Activated T-helper 1 cell treated with anti-CD3 and anti-CD28 coated beads, Interleukin-2, amount 50 U/mL, for 16 hours (primary cell): Measurements from ENCODE around the gene FGF1.

Source experiments
- DNase-seq, 2 donors: peaks; one replicate each; pipeline ENCODE4 v3.0.0-alpha.2; 2020; ENCODE audit warnings: low read depth in 1 of 2, low spot score in 1 of 2

FGF1 gene

GRCh38 chr5:142644640-142645361, 41.1 kb downstream of the FGF1 start:
- DNase-seq = no peak

DNA sequence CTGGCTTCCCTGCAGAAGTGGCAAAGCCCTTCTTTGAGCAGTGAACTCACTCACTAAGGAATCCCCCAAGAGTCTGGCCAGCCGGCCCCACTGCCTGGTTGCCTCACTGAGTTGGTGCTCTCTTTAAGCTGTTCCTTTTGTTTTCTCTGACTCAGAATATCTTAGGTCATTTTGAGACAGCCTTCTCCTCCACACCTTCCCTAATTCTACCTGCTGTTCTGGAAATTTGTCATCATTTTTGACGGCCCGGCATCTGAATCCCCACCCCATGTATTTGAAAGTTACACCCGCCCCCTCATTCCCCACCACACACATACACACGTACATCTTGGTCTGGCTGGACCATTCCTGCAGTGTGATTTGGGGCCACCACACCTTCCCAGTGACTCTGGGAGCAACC, 41.8 kb downstream of the FGF1 start:
- no peak for DNase-seq

- DNase-seq = no peak
These were observed 42.3 kb downstream of the FGF1 start for GRCh38 chr5:142643634-142644033.

DNA sequence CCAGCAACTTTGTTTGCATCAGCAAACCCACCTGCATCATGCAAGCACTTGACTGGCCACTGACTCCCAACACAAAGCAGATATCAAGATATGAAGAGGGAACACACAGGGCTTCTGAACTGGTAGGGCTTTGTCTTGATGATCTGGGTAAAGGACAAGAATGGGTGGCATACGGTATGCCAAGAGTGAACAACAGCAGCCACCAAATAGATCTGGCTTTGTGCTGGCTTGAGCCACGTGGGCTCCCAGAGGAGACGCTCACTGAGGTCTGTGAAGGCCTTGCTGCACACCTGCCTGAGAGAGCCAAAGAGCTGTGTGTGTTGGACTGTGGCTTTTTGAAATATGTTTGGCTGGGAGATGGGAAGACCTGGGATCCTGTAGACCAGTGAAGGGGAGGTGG, 43.5 kb downstream of the FGF1 start:
- DNase-seq = no peak

DNA sequence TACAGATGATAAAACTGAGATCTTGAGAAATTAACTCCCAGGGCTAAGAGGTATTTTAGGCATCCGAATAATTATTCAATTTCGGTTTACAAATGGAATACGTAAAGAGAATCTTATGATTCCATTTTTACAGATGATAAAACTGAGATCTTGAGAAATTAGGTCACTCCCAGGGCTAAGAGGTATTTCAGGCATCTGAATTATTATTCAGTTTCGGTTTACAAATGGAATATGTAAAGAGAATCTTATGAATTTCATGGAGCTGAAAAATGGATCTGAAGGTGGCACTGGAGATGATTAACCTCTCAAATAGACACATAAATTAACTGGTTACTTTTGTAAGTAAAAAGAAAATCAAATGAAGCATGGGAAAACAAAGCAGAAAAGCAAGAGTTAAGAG, 44.2 kb downstream of the FGF1 start:
- DNase-seq = no peak

- no peak for DNase-seq
These were observed 45.4 kb downstream of the FGF1 start for GRCh38 chr5:142640316-142641005.

GRCh38 chr5:142639455-142639854, 46.4 kb downstream of the FGF1 start:
- no peak for DNase-seq

DNA sequence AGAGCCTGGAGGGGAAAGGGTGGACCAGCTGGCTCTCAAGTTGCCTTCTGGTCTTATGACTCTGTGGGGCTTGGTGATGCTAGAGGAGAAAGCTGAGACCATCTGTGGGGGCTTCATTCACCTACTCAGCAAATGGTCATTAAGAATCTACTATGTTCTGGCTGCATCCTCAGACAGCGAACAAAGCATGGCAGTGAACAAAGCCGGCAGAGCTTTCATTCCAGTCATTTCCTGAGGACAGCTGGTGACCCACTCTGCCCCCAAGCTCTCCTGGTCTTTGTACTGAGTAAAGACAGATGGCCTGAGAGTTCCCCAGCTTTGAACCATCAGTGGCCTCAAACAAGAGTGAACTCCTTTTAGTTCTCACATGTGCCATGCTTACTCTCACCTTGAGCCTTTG, 48.0 kb downstream of the FGF1 start:
- DNase-seq = no peak

- no peak for DNase-seq
These were observed 49.1 kb downstream of the FGF1 start for GRCh38 chr5:142636698-142637324.

- DNase-seq = no peak
These were observed 49.8 kb downstream of the FGF1 start for GRCh38 chr5:142636093-142636492.

GRCh38 chr5:142634216-142635011, 51.5 kb downstream of the FGF1 start:
- no peak for DNase-seq

DNA sequence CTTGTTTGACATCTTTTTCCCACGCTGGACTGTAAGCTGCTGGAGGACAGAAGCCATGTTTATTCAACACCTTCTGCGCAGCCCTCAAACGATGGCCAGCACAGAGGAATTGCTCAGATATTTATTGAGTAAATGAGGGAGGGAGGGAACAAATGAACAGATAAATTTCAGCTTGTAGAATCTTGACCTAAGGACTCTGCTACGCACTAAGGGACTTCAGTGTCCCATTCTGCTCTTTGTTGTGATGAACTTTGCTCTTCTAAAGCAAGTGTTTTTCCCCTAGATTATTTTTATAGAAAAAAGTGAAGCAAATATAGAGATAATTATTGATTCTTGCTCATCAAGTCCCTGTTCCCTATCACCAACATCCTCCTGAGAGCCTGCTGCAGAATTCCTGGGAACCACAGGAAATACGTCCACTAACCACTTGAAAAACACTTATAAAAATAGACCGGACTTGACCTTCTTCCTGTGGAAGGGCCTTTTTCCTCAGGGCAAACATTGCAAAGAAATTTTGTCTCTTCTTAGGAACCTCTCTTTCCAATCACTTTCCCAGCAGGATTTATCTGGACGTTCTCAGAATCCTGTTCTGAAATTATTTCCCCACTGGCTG, 54.9 kb downstream of the FGF1 start:
- DNase-seq = no peak

GRCh38 chr5:142627383-142628217, 58.3 kb downstream of the FGF1 start:
- no peak for DNase-seq

- DNase-seq = no peak
These were observed 59.1 kb downstream of the FGF1 start for GRCh38 chr5:142626786-142627185.

GRCh38 chr5:142626099-142626498, 59.8 kb downstream of the FGF1 start:
- no peak for DNase-seq

- no peak for DNase-seq
These were observed 64.7 kb downstream of the FGF1 start for GRCh38 chr5:142621227-142621626.

DNA sequence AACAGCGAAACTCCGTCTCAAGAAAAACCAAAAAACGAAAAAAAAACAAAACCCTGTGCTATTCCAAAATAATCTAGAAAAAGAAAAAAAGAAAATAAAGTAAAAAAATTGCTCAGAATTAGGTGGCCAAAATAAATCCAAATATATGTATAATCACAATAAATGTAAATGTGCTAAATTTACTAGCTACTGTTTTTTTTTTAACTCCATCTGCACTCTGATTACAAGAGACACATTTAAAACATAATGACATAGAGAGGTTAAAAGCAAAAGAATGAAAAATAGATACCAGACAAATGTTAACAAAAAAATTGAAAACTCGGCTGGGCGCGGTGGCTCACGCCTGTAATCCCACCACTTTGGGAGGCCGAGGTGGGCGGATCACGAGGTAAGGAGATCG, 66.1 kb downstream of the FGF1 start:
- DNase-seq = no peak

DNA sequence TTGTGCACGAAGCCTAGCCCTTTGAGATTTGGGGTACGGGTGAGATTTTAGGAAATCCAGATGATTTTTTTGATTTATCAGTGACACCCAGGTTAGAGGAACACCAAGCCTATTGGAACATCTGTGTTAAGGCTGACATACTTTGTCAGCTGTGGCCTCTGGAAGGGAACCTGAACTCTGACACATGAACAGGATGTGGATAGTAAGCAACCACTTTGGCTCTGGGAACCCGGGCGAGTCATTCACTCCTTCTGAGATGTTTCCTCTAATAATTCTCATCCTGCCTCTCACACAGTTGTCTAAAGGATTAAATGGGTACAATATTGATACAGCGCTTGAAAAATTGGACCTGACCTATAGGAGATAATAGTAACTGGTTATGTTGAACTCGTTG, 67.8 kb downstream of the FGF1 start:
- DNase-seq = no peak

GRCh38 chr5:142617416-142618129, 68.3 kb downstream of the FGF1 start:
- DNase-seq = no peak

GRCh38 chr5:142615948-142616347, 69.9 kb downstream of the FGF1 start:
- DNase-seq = no peak
